MM.1S (cell line): ENCODE results near the gene ATP11B.

ENCODE experiments used
- CTCF ChIP-seq: fragments of 300-600 bp; sonication (generic); IDR thresholded peaks from 2 replicates; pipeline ENCODE4 v1.5.1; 2016; ENCODE audit warnings: antibody characterized with exemption, low read length, mixed read lengths
- EZH2 ChIP-seq: fragments of 300-600 bp; sonication (generic); optimal IDR thresholded peaks from 2 replicates; pipeline ENCODE3; 2017; ENCODE audit warnings: low read depth, mild to moderate bottlenecking, antibody characterized with exemption, low read length, mixed read lengths
- EZH2phosphoT487 ChIP-seq: fragments of 300-600 bp; sonication (generic); IDR thresholded peaks from 2 replicates; pipeline ENCODE4 v1.6.1; 2018; ENCODE audit warnings: antibody characterized with exemption, low read length

GRCh38 chr3:182904164-182904563 is 110.9 kb downstream of the ATP11B start:
- TF ChIP-seq EZH2 = no peak
- no peak for TF ChIP-seq CTCF
- TF ChIP-seq EZH2phosphoT487 = no peak
